CD14-positive monocyte (primary cell): ENCODE measurements around the gene AR. TPM values are rescaled to one million over a fixed set of nuclear protein-coding genes. Genes with fewer than 3 reads are reported as not detected.

Experiments
- DNase-seq, 3 donors: peaks; one replicate each; pipeline ENCODE4 v3.0.0-alpha.2; 2011 to 2022
- H2AFZ ChIP-seq: 2 replicates; pipeline ENCODE4 v1.6.0; 2012; ENCODE audit warnings: mild to moderate bottlenecking, low read depth, low read length, inconsistent platforms; ENCODE audit not compliant: insufficient read depth, poor library complexity, severe bottlenecking
- H3K27ac ChIP-seq, 2 donors: 1 replicate in 1 of 2; 2 replicates in 1 of 2; pipeline ENCODE4 v1.5.1; 2012 to 2013; ENCODE audit warnings: low read length in 2 of 2, control low read depth in 1 of 2, inconsistent platforms in 1 of 2, low read depth in 1 of 2, mild to moderate bottlenecking in 1 of 2
- H3K27me3 ChIP-seq, 2 donors: one replicate each; pipeline versions ENCODE4 v1.6.0 to v1.6.1; 2011 to 2013; ENCODE audit warnings: low read length in 2 of 2; ENCODE audit not compliant: control insufficient read depth in 2 of 2, insufficient read depth in 2 of 2
- H3K36me3 ChIP-seq, 2 donors: replicated peaks in 1 of 2; 1 replicate in 1 of 2; 2 replicates in 1 of 2; pipeline versions ENCODE4 v1.5.1 to v1.6.1; 2012 to 2013; ENCODE audit warnings: low read length in 2 of 2, control low read depth in 1 of 2, inconsistent platforms in 1 of 2, mild to moderate bottlenecking in 1 of 2; ENCODE audit not compliant: insufficient read depth in 2 of 2, control insufficient read depth in 1 of 2
- H3K4me1 ChIP-seq, 2 donors: 1 replicate in 1 of 2; 2 replicates in 1 of 2; pipeline versions ENCODE4 v1.5.1 to v1.6.1; 2012 to 2013; ENCODE audit warnings: low read length in 2 of 2, control low read depth in 1 of 2, inconsistent platforms in 1 of 2, mild to moderate bottlenecking in 1 of 2, moderate library complexity in 1 of 2; ENCODE audit not compliant: insufficient read depth in 2 of 2, control insufficient read depth in 1 of 2
- H3K4me2 ChIP-seq: replicated peaks from 2 replicates; pipeline ENCODE3; 2012; ENCODE audit warnings: low read length, moderate library complexity, mild to moderate bottlenecking; ENCODE audit not compliant: poor library complexity, severe bottlenecking; ENCODE audit errors: extremely low read depth
- H3K4me3 ChIP-seq, 3 experiments: fragments of 200-600 bp in 1 of 3; sonication (generic) in 1 of 3; replicated peaks in 1 of 3; 1 replicate in 2 of 3; 2 replicates in 1 of 3; pipeline ENCODE4 v1.5.1; 2011 to 2013; ENCODE audit warnings: low read length in 3 of 3, mild to moderate bottlenecking in 3 of 3, control low read depth in 2 of 3, low read depth in 2 of 3, inconsistent platforms in 1 of 3, moderate library complexity in 1 of 3
- H3K79me2 ChIP-seq: 2 replicates; pipeline ENCODE4 v1.6.0; 2012; ENCODE audit warnings: mild to moderate bottlenecking, control low read depth, inconsistent platforms, low read length, moderate library complexity; ENCODE audit not compliant: insufficient read depth
- H3K9ac ChIP-seq: 2 replicates; pipeline ENCODE4 v1.6.0; 2017; ENCODE audit warnings: low read length, mild to moderate bottlenecking; ENCODE audit not compliant: insufficient read depth, poor library complexity, severe bottlenecking
- H3K9me3 ChIP-seq, 2 donors: replicated peaks in 1 of 2; 1 replicate in 1 of 2; 2 replicates in 1 of 2; pipeline versions ENCODE4 v1.5.1 to v1.6.1; 2012 to 2013; ENCODE audit warnings: low read length in 2 of 2, control low read depth in 1 of 2; ENCODE audit not compliant: control insufficient read depth in 1 of 2, insufficient read depth in 1 of 2
- H4K20me1 ChIP-seq: 2 replicates; pipeline ENCODE4 v1.6.0; 2012; ENCODE audit warnings: mild to moderate bottlenecking, low read length, control low read depth, moderate library complexity; ENCODE audit not compliant: insufficient read depth
- H3K27ac Mint-ChIP-seq, 7 donors: one replicate each; pipeline ENCODE4 v1.8.0; 2020; ENCODE audit warnings: mild to moderate bottlenecking in 7 of 7, mixed read lengths in 7 of 7, moderate library complexity in 6 of 7, inconsistent platforms in 2 of 7
- H3K27me3 Mint-ChIP-seq, 3 donors: one replicate each; pipeline ENCODE4 v1.8.0; 2021 to 2022; ENCODE audit warnings: low read depth in 3 of 3, mild to moderate bottlenecking in 3 of 3, mixed read lengths in 3 of 3, moderate library complexity in 3 of 3, inconsistent platforms in 1 of 3
- H3K36me3 Mint-ChIP-seq, 2 donors: one replicate each; pipeline ENCODE4 v1.8.0; 2020; ENCODE audit warnings: mixed read lengths in 2 of 2, inconsistent platforms in 1 of 2, mild to moderate bottlenecking in 1 of 2
- H3K4me1 Mint-ChIP-seq: one replicate; pipeline ENCODE4 v1.8.0; 2020; ENCODE audit warnings: mild to moderate bottlenecking, mixed read lengths
- H3K4me3 Mint-ChIP-seq, 2 donors: one replicate each; pipeline ENCODE4 v1.8.0; 2020; ENCODE audit warnings: mild to moderate bottlenecking in 2 of 2, mixed read lengths in 2 of 2, moderate library complexity in 1 of 2
- H3K9me3 Mint-ChIP-seq, 7 donors: one replicate each; pipeline ENCODE4 v1.8.0; 2020 to 2022; ENCODE audit warnings: mixed read lengths in 7 of 7, mild to moderate bottlenecking in 6 of 7, moderate library complexity in 6 of 7, inconsistent platforms in 2 of 7
- CTCF ChIP-seq: fragments of 200-600 bp; IDR thresholded peaks from one replicate; pipeline ENCODE4 v1.8.0; 2022; ENCODE audit warnings: antibody characterized with exemption, mild to moderate bottlenecking
- WGBS: methylation state at CpG from one replicate; pipeline ENCODE4 v1.1.5; 2013; ENCODE audit warnings: missing lambda C conversion rate; ENCODE audit not compliant: insufficient coverage; 5-methylcytosine and 5-hydroxymethylcytosine counted together
- intact Hi-C, 2 donors: fragments of 100-400 bp; cut with micrococcal nuclease; formaldehyde crosslinking; loops; one replicate each; pipeline versions ENCODE4 v1.15.0 to v1.15.1; 2023
- polyA plus RNA-seq, 3 donors: library from polyadenylated mRNA; depleted of rRNA in 1 of 3; unstranded in 2 of 3; stranded (reverse) in 1 of 3; fragments of 300-500 nt in 2 of 3; fragments of >200 nt in 1 of 3; fragmentation: Illumina TruSeq in 2 of 3; gene quantifications; 1 replicate in 2 of 3; 2 replicates in 1 of 3; pipeline ENCODE4 v1.2.3, GENCODE V29; 2012 to 2021

AR gene
- polyA plus RNA-seq, 3 donors, result not detected

- Mint-ChIP-seq H3K27me3 (peaks cover 0 to 2% (median 0%) of the 10 kb centered on the region in 3 donors), H3K4me3 (no peak overlapping the region), H3K36me3 (no peaks in the 10 kb centered on the region), H3K27ac (no peak overlapping the region), H3K4me1 (no peaks in the 10 kb centered on the region), H3K9me3 (peaks cover 1 to 7% (median 3%) of the 10 kb centered on the region in 7 donors)
- Histone ChIP-seq H3K36me3 (no peaks in the 10 kb centered on the region), H3K9me3 (no peaks in the 10 kb centered on the region), H3K79me2 (no peaks in the 10 kb centered on the region), H3K9ac (no peak overlapping the region), H4K20me1 (no peaks in the 10 kb centered on the region), H2AFZ (no peak overlapping the region), H3K27ac (no peak overlapping the region), H3K27me3 (no peaks in the 10 kb centered on the region), H3K4me1 (no peaks in the 10 kb centered on the region), H3K4me2 (no peak overlapping the region), H3K4me3 (no peak overlapping the region)
- DNase-seq, result no peak
- intact Hi-C loops, result no loop called here
- 100% methylated on average over 1 of the region's 2 CpGs for WGBS
- TF ChIP-seq CTCF, result no peak
Measured at GRCh38 chrX:67673741-67674274, 130.0 kb downstream of the AR start.

DNA sequence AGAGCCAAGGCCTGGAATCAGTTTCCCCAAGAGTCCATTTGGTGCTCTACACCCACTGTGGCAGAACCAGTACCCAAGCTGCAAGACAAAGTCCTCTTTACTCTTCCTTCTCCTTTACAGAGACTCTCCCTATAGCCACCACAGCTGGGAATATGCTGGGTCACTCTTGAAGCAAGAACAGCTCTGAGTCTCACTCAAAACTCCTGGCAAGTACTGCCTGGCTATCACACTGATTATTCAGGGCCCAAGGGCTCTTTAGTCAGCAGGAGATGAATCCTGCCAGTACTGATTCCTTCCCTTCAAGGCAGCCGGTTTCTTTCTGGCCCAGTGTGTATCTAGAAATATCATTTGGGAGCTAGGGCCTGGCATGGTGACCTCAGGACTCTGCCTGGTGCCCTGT, 130.9 kb downstream of the AR start:
- Mint-ChIP-seq H3K4me3 (no peak overlapping the region), H3K27me3 (peaks cover 0 to 2% (median 0%) of the 10 kb centered on the region in 3 donors), H3K9me3 (peaks cover 1 to 7% (median 3%) of the 10 kb centered on the region in 7 donors), H3K4me1 (no peaks in the 10 kb centered on the region), H3K36me3 (no peaks in the 10 kb centered on the region), H3K27ac (no peak overlapping the region)
- no peaks in the 10 kb centered on the region for H4K20me1 ChIP-seq
- H3K4me2 ChIP-seq, result no peak overlapping the region
- WGBS, result no CpG with 5 or more reads among the region's 1 CpG
- no peaks in the 10 kb centered on the region for H3K36me3 ChIP-seq
- no peak overlapping the region for H3K27ac ChIP-seq
- H3K4me1 ChIP-seq, result no peaks in the 10 kb centered on the region
- H3K27me3 ChIP-seq, result no peaks in the 10 kb centered on the region
- no peak for TF ChIP-seq CTCF
- H3K79me2 ChIP-seq, result no peaks in the 10 kb centered on the region
- DNase-seq, result no peak
- no peak overlapping the region for H3K9ac ChIP-seq
- H3K9me3 ChIP-seq, result no peaks in the 10 kb centered on the region
- H3K4me3 ChIP-seq, result no peak overlapping the region
- intact Hi-C loops, result no loop called here
- no peak overlapping the region for H2AFZ ChIP-seq
